Measurements from ENCODE around the gene HPSE2.

HPSE2 gene

DNA sequence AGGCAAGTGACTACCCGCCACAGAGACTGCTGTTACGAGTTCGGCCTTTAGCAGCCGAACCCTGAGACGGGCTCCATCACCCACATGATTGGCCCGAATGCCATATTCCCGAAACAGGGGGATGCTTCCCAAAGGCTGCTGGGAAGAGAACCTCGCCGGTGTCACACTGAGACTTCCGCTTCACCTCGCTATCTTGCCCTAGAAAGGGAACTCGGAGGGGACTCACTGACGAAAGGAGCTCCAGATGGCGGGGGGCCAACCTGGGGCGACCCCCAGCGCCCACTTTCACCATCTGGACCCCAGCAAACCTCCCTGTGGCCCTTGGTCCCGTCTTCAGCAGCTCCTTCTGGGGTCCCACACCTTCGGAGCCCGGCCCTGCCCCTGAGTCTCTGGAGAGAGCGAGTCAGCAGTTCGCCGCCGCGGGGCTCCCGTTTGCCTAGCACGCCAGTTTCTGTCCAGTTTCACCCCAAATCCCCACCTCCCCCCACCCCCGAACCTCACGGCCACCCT lies 789.4 kb downstream of the HPSE2 start:
- TF ChIP-seq POLR2AphosphoS5 (IDR thresholded peaks at IDR 0.05; ENCODE audit: low read depth, low read length): peak; percentile 4; the same call in 1 of the 2 replicates
- TF ChIP-seq TAF1 (IDR thresholded peaks at IDR 0.05; ENCODE audit: borderline replicate concordance, low read depth, low read length): no peak
- FAIRE-seq: no peak

GRCh38 chr10:98445200-98445812 lies 790.3 kb downstream of the HPSE2 start:
- FAIRE-seq: no peak

More for the DNA sequence above, 789.4 kb downstream of the HPSE2 start:
- no peak for DNase-seq (ENCODE audit: insufficient read length)

DNA sequence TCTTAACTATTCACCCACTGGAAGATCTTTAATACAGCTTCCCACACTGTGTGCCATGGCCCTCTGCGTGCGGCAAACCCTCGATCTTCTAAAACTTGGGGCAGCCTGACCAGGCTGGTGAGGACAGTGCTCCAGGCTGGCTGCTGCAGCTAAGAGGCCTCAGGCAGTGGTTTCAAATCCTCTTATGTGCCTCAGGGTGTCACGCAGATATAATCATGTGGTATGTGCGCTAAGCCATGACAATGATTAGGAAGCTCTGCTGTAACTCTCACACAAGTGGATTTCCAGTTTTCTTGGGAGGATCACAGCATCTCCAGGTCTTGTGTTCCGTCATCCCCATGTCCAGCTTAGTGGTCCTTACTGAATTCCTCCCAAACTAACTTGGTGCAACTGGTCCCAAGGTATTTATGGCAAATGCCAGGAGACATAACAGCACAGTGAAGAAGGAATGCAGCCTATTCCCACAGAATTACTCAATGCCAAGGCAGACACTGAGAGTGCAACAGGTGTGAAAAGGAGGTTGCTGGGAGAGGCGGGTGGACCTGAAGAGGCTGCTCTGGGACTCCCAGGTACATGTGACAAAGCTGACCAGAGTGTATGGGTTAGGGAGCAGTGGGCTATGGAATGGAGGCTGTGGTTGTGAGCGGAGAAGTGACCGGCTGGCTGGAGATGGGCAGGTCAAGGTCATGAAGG lies 791.2 kb downstream of the HPSE2 start:
- TF ChIP-seq TAF1 (IDR thresholded peaks at IDR 0.05; ENCODE audit: borderline replicate concordance, low read depth, low read length) (no peak), POLR2A (IDR thresholded peaks at IDR 0.05; ENCODE audit: low read depth, low read length) (no peak), POLR2AphosphoS5 (IDR thresholded peaks at IDR 0.05; ENCODE audit: low read depth, low read length) (no peak)
- FAIRE-seq: no peak
- DNase-seq (ENCODE audit: insufficient read length): no peak

More at GRCh38 chr10:98445200-98445812, 790.3 kb downstream of the HPSE2 start:
- TF ChIP-seq POLR2AphosphoS5 (IDR thresholded peaks at IDR 0.05; ENCODE audit: low read depth, low read length) (no peak), POLR2A (IDR thresholded peaks at IDR 0.05; ENCODE audit: low read depth, low read length) (no peak), TAF1 (IDR thresholded peaks at IDR 0.05; ENCODE audit: borderline replicate concordance, low read depth, low read length) (no peak)
- no peak for DNase-seq (ENCODE audit: insufficient read length)

- DNase-seq (ENCODE audit: insufficient read length): no peak
- TF ChIP-seq TAF1 (IDR thresholded peaks at IDR 0.05; ENCODE audit: borderline replicate concordance, low read depth, low read length) (no peak), POLR2A (IDR thresholded peaks at IDR 0.05; ENCODE audit: low read depth, low read length) (no peak), POLR2AphosphoS5 (IDR thresholded peaks at IDR 0.05; ENCODE audit: low read depth, low read length) (no peak)
- FAIRE-seq: no peak
These were observed 796.9 kb downstream of the HPSE2 start for GRCh38 chr10:98438715-98439114.

DNA sequence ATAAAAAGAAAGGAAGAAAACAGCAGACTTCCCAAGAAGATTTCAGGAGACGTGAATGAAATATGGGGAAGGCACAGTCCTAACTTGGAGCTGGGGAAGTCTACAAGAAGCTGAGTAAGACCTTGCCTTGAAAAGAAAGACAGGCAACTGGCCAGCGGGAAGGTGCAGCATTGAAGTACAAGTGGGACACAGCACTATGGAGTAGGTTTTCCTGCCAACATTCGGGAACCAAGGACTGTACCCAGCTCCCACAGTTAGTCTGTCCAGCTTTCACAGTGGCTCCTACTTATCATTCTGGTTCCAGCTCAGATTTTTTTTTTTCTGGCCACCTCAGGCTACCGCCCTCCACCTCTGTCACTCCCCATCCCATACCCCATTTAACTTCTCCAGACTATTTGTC lies 798.9 kb downstream of the HPSE2 start:
- FAIRE-seq (no peak), DNase-seq (ENCODE audit: insufficient read length) (no peak)
- TF ChIP-seq TAF1 (IDR thresholded peaks at IDR 0.05; ENCODE audit: borderline replicate concordance, low read depth, low read length): no peak
- TF ChIP-seq POLR2AphosphoS5 (IDR thresholded peaks at IDR 0.05; ENCODE audit: low read depth, low read length): no peak
- TF ChIP-seq POLR2A (IDR thresholded peaks at IDR 0.05; ENCODE audit: low read depth, low read length): no peak

DNA sequence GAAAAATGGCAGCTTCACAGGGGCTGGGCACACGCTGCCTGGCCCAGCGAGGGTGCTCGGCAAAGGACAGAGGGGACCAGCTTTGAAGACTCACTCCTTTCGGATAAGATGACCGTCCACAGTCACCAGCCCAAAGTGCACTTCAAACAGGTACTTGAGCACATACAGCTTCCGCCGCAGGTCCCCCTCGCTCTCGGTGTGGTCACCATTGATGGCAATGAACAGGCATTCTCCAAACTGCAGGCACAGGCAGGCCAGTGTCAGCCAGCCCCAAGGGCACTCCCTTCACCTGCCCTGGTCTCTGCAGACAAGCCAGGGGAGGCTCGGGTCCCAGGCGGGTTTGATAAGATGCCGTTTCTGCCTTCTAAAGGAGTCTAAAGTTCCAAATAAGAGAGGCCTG lies 800.5 kb downstream of the HPSE2 start:
- no peak for FAIRE-seq
- TF ChIP-seq TAF1 (IDR thresholded peaks at IDR 0.05; ENCODE audit: borderline replicate concordance, low read depth, low read length) (no peak), POLR2A (IDR thresholded peaks at IDR 0.05; ENCODE audit: low read depth, low read length) (no peak), POLR2AphosphoS5 (IDR thresholded peaks at IDR 0.05; ENCODE audit: low read depth, low read length) (no peak)
- DNase-seq (ENCODE audit: insufficient read length): no peak

- TF ChIP-seq TAF1 (IDR thresholded peaks at IDR 0.05; ENCODE audit: borderline replicate concordance, low read depth, low read length): no peak
- TF ChIP-seq POLR2A (IDR thresholded peaks at IDR 0.05; ENCODE audit: low read depth, low read length): no peak
- TF ChIP-seq POLR2AphosphoS5 (IDR thresholded peaks at IDR 0.05; ENCODE audit: low read depth, low read length): no peak
- DNase-seq (ENCODE audit: insufficient read length) (no peak), FAIRE-seq (no peak)
These were observed 801.5 kb downstream of the HPSE2 start for GRCh38 chr10:98433881-98434732.

DNA sequence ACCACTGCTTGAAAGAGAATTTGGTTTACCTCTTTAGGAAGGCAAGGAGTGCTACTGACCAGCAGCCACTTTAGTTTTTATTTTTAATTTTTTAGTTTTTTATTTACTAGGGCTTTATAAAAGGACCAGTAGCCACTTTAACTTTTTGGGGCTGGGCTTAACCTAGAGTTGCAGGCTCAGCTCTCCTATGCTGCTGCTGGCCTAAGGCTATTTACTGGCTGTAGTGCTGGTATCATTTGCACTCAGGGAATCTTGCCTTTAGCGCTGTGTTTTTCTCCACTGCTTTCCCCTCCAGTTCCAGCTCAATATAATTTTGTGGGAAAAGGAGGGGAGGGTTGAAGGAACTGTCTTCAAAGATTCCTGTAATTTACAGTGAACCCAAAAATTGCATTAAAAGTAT lies 802.3 kb downstream of the HPSE2 start:
- TF ChIP-seq POLR2A (IDR thresholded peaks at IDR 0.05; ENCODE audit: low read depth, low read length) (no peak), TAF1 (IDR thresholded peaks at IDR 0.05; ENCODE audit: borderline replicate concordance, low read depth, low read length) (no peak), POLR2AphosphoS5 (IDR thresholded peaks at IDR 0.05; ENCODE audit: low read depth, low read length) (no peak)
- FAIRE-seq: no peak
- DNase-seq (ENCODE audit: insufficient read length): no peak

DNA sequence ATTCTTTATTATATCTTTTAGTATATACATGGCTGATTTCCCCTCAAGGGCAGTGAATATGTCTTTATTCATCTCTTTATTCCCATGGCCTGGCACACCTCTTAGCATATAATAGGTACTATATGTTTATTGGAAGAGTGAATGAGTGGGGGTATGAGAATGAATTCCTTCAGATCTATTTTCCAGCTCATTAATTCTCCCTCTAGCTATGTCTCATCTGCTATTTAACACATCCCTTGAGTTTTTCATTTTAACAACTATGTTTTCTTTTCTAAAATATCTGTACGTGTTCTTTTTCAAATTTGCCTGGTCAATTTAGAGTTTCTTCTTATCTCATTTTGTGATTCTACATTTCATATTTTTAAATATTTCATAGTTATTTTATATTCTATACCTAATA lies 803.3 kb downstream of the HPSE2 start:
- no peak for DNase-seq (ENCODE audit: insufficient read length)
- TF ChIP-seq POLR2A (IDR thresholded peaks at IDR 0.05; ENCODE audit: low read depth, low read length) (no peak), POLR2AphosphoS5 (IDR thresholded peaks at IDR 0.05; ENCODE audit: low read depth, low read length) (no peak), TAF1 (IDR thresholded peaks at IDR 0.05; ENCODE audit: borderline replicate concordance, low read depth, low read length) (no peak)
- no peak for FAIRE-seq

- DNase-seq (ENCODE audit: insufficient read length) (no peak), FAIRE-seq (no peak)
- TF ChIP-seq TAF1 (IDR thresholded peaks at IDR 0.05; ENCODE audit: borderline replicate concordance, low read depth, low read length) (no peak), POLR2A (IDR thresholded peaks at IDR 0.05; ENCODE audit: low read depth, low read length) (no peak), POLR2AphosphoS5 (IDR thresholded peaks at IDR 0.05; ENCODE audit: low read depth, low read length) (no peak)
These were observed 804.6 kb downstream of the HPSE2 start for GRCh38 chr10:98431016-98431415.

GRCh38 chr10:98430427-98430826 lies 805.2 kb downstream of the HPSE2 start:
- no peak for DNase-seq (ENCODE audit: insufficient read length)
- FAIRE-seq: no peak
- TF ChIP-seq POLR2AphosphoS5 (IDR thresholded peaks at IDR 0.05; ENCODE audit: low read depth, low read length): no peak
- no peak for TF ChIP-seq POLR2A (IDR thresholded peaks at IDR 0.05; ENCODE audit: low read depth, low read length)
- no peak for TF ChIP-seq TAF1 (IDR thresholded peaks at IDR 0.05; ENCODE audit: borderline replicate concordance, low read depth, low read length)
